Bronchial epithelial cell (primary cell): ENCODE results near the gene STK39. TPM values are rescaled to one million over a fixed set of nuclear protein-coding genes. Genes with fewer than 3 reads are reported as not detected.

ENCODE experiments used
- DNase-seq: peaks from one replicate; pipeline ENCODE4 v3.0.0-alpha.2; 2010; ENCODE audit warnings: low read depth
- FAIRE-seq: peaks from 2 replicates; lab custom pipeline; 2011; peaks lifted over from hg19 to GRCh38; lab: Jason Lieb, UNC
- H3K27me3 ChIP-seq: 2 replicates; pipeline ENCODE4 v1.5.1; 2011; ENCODE audit warnings: low read length; ENCODE audit not compliant: control insufficient read depth, insufficient read depth
- H3K36me3 ChIP-seq: 2 replicates; pipeline ENCODE4 v1.5.1; 2011; ENCODE audit warnings: low read length; ENCODE audit not compliant: control insufficient read depth, insufficient read depth
- H3K4me3 ChIP-seq: 2 replicates; pipeline ENCODE4 v1.5.1; 2011; ENCODE audit warnings: mild to moderate bottlenecking, low read depth, low read length, control low read depth
- CTCF ChIP-seq: IDR thresholded peaks from 2 replicates; pipeline ENCODE4 v1.5.1; 2011; ENCODE audit warnings: mild to moderate bottlenecking, moderate library complexity, low read length, control low read depth, inconsistent platforms; ENCODE audit not compliant: insufficient read depth, severe bottlenecking
- total RNA-seq: library from RNA; depleted of rRNA; stranded (reverse); fragments of >200 nt; gene quantifications from 2 replicates; pipeline ENCODE4 v1.2.1, GENCODE V29; 2014

The STK39 gene
- total RNA-seq, 1 donor from 2014 or later: 20.3 TPM

- FAIRE-seq: no peak
- H3K36me3 ChIP-seq: no peaks in the 10 kb centered on the region
These were observed 109.8 kb downstream of the STK39 start for GRCh38 chr2:168137510-168138180.

GRCh38 chr2:168136392-168136977 lies 110.9 kb downstream of the STK39 start:
- no peak for FAIRE-seq

More at GRCh38 chr2:168137510-168138180, 109.8 kb downstream of the STK39 start:
- Histone ChIP-seq H3K27me3 (no peaks in the 10 kb centered on the region), H3K4me3 (no peak overlapping the region)
- DNase-seq: peak; percentile 25
- no peak for TF ChIP-seq CTCF

GRCh38 chr2:168135630-168136029 lies 111.8 kb downstream of the STK39 start:
- FAIRE-seq: no peak

More at GRCh38 chr2:168136392-168136977, 110.9 kb downstream of the STK39 start:
- Histone ChIP-seq H3K27me3 (no peaks in the 10 kb centered on the region), H3K4me3 (no peak overlapping the region), H3K36me3 (no peaks in the 10 kb centered on the region)
- peak; percentile 73 for DNase-seq
- TF ChIP-seq CTCF: peak; percentile 39

GRCh38 chr2:168135121-168135520 lies 112.3 kb downstream of the STK39 start:
- no peaks in the 10 kb centered on the region for H3K27me3 ChIP-seq
- no peak overlapping the region for H3K4me3 ChIP-seq
- FAIRE-seq: no peak
- peaks cover 2% of the 10 kb centered on the region for H3K36me3 ChIP-seq
- DNase-seq: no peak
- no peak for TF ChIP-seq CTCF

More at GRCh38 chr2:168135630-168136029, 111.8 kb downstream of the STK39 start:
- no peaks in the 10 kb centered on the region for H3K36me3 ChIP-seq
- peak; percentile 44 for DNase-seq
- TF ChIP-seq CTCF: no peak
- H3K4me3 ChIP-seq: no peak overlapping the region
- H3K27me3 ChIP-seq: no peaks in the 10 kb centered on the region

GRCh38 chr2:168134485-168134884 lies 112.9 kb downstream of the STK39 start:
- H3K36me3 ChIP-seq: peaks cover 2% of the 10 kb centered on the region

More at GRCh38 chr2:168134485-168134884, 112.9 kb downstream of the STK39 start:
- no peak overlapping the region for H3K4me3 ChIP-seq
- no peaks in the 10 kb centered on the region for H3K27me3 ChIP-seq
- TF ChIP-seq CTCF: no peak
- FAIRE-seq: no peak
- no peak for DNase-seq
